ENCODE data around the gene FEZF1.
"Not testable (repeated sequence)": the region's sequence is repeated elsewhere in the genome, so short reads cannot be mapped to it uniquely, and the experiment has no call there.

FEZF1 gene

DNA sequence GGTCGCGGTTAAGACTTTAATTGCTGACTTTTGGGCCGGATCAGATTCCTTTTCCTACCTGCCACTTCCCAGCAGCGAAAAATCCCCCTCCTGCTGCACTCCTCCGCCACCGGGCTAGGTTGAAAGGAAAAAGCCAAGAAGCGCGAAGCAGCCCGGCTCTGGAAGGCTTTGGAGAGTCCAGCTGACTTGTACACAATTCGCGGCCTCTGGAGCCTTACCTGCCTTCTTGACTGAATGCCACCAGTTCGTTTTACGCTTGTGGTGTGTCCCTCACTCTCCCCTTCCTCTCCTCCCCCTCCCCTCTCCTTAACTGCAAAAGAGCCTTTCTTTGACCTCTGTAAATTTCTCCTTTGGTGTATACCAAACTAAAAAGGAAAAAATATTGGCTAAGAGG, 2.7 kb upstream of the FEZF1 start:
- DNase-seq (ENCODE audit: low read depth in 2 of 2): no peak

DNA sequence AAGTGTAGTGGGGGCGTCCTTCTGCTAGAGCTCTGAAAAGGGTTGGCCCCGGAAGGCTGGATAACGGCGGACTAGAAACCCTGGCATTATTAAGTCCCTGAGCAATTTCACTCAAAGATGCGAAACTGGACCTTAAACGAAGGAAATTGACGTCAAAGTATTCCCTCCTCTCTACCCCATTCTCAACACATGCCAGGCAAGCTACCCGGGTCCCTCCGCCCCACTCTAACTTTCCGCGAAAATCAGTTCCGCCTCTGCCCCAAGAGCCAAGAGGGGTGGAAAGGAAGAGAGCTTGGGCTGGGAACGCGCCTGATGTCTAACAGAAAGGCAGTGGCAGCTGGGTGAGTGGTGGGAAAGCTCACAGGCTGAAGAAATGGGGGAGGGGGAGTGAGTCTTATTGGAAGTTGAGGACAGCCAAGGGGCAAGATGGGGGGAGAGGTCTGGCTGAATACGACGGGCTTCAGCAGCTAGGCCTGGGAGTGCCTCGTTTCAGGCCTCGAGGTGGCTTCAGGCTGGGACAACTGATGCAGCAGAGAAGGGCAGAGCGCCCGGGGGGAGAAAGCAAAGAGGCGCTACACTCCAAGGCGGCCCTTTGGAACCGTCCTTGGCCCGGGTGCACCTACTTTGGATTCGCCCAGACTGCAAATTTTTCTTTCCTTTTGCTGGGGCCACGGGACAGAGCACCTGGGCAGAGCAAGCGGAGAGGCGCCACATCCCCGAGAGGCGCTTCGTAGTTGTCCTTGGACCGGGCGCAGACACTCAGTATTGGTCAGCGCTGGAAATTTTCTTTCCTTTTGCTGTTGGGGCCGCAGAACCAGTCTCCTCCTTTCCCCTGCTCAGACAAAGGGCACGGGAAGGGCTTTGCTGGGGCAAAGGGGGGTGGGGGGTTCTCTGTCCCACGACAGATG, 2.0 kb upstream of the FEZF1 start:
- DNase-seq (ENCODE audit: low read depth in 2 of 2): no peak

DNA sequence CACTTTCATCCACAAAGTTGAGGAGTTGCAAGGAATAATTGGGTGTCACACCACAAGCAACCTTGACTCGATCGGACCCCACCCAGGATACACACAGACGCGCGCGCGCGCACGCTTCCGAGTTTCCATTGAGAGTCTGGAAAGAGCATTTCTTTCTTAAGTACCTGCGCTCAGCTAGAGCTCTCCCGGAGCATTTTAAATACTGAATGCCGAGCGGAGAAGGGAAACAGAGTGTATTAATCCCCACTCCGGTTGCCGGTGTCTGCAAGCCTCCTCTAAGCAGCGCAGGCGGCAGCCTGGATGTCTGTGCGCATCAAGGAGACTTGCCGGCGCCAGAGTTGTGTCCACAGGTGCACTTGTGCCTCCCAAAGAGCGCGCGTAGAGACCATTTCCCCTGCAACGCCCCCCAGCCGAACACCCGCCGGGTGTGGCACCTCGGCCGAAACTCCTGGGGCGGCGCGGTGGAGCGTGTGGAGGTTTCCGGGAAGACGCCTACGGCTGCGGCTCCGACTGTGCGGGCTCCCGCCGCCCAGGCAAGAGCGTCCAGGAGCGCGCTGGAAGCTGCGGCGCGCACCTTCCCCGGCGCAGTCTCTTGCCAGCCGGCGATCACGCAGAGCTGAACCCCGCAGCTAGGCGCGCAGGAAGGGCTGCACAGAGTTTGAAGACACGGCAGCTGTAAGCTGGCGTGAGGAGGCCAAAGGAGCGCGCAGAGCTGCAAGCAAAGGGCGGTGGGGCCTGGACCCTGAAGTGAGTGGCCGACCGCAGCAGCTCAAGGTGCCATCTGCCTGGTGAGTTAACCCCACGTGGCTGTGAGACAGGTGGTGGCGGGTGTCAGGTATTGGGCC, 1.1 kb upstream of the FEZF1 start:
- no peak for DNase-seq (ENCODE audit: low read depth in 2 of 2)

DNA sequence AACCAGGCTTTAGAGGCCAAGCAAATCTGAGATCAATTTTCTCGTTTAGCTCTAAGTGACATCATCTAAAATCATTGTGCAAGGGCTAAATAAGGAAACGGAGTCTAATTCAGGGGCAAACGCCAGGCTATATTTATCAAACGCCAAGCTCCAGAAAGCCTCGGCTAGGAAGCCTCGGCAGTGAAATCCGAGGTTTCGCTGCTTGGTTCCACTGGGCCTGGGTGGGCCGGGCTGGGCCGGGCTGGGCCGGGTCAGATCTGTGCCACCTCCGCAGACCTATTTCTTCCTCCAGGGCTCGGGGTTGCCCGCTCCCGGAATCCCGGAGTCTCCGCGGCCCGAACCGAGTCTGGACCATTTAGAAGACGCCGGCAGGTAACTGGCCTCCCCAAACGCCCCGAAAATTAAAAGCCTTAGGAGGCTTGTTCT, 459 bp upstream of the FEZF1 start:
- DNase-seq (ENCODE audit: low read depth in 2 of 2): no peak

DNA sequence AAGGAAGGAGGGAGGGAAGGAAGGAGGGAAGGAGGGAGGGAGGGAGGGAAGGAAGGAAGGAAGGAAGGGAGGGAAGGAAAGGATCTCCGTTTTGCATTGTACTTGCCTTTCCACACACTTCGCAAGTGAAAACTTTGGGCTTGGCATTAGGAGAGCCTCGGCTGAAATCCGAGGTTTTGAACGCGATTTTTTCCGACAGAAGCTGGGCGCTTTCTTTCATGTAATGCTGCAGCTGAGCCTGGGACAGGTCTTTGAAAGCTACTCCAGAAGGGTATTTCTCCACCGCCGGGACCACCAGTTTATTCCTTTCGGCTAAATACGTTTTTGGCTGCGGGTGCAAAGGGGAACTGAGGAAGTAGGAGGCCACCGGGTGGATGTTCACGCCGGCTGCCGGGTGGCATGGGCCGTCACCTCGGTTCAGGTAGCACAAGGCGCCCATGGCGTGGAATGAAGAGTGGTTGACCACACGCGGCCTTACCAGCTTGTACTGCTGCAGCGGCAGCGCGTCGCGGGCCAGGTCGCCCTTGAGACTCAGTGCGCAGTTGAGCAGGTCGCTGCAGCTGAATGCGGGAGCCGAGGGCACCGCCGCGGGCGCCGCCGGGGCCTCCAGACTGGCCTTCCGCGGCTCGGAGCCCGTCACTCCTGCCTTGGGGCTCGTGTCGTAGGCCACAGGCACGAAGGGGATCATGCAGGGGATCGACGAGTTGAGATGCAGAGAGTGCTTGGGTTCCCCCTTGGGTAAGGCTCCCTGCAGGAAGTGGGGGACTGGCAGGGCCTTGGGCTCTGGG, 825 bp downstream of the FEZF1 start:
- DNase-seq (ENCODE audit: low read depth in 2 of 2): no peak

DNA sequence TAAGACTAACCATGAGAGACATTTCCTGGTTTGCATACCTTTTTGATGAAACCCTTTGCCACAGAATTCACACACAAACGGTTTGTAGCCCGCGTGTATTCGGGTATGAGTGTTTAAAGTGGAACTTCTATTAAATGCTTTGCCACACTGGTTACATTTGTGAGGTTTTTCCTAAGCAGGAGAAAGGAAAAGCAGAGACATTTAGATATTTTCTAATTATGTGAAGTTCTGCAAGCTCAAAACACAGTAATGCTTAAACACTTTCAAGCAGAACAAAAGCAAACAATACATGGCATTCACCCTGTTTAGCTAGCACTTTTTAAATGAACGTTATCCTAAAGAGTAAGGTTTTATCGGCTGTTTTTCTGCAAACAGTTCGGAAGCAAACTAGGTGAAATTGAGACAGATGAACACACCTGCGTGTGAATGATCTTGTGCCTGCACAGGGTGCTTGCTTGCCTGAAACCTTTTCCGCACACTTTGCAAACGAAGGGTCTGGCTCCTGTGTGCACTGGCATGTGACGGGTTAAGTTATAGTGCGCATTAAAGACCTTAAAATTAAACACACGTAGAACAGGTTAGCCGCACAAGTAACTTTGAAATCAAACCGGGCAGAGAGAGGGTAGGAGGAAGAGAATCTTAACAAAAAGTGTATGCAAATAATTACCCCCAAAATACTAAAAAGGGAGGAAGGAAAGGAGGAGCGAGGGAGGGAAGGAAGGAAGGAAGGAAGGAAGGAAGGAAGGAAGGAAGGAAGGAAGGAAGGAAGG, 1.6 kb downstream of the FEZF1 start:
- DNase-seq (ENCODE audit: low read depth in 2 of 2): no peak

DNA sequence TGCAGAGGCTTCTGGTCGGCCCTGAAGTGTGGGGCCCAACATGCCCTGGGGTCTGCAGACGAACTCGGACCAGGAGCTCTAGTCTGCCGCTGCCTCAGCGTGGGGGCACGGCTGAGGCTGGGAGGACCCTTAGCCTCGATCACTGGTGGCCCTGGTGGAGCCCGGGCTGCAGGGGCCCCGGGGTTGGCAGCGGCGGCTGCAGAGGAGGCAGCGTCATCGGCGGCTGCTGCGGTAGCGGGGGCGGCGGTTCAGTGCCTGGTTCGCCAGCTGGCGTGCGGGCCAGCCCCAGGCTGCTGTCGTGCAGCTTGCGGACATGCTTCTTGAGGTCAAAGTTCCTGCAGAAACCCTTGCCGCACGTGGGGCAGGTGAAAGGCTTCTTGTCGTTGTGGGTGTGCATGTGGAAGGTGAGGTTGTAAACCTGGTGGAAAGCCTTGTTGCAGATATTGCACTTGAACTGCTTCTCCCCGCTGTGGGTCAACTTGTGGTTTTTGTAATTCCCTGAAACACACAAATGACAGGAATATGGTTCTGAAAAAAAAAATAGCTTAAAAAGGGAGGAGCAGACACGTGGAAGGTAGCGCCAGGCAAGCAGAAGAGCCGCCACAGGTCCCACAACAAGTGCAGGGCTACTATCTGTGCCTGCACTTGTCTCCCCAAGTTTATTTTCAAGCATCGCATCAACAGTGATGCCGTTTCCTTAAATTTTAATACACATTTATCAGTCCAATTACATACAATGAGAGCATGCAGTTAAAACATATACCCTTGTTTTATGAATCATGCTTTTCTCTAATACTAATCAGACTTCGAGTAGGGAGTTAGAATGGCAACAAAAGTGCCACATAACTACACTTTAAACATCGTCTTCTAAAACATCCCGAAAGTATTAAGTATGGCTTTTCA, 2.4 kb downstream of the FEZF1 start:
- DNase-seq (ENCODE audit: low read depth in 2 of 2): no peak

DNA sequence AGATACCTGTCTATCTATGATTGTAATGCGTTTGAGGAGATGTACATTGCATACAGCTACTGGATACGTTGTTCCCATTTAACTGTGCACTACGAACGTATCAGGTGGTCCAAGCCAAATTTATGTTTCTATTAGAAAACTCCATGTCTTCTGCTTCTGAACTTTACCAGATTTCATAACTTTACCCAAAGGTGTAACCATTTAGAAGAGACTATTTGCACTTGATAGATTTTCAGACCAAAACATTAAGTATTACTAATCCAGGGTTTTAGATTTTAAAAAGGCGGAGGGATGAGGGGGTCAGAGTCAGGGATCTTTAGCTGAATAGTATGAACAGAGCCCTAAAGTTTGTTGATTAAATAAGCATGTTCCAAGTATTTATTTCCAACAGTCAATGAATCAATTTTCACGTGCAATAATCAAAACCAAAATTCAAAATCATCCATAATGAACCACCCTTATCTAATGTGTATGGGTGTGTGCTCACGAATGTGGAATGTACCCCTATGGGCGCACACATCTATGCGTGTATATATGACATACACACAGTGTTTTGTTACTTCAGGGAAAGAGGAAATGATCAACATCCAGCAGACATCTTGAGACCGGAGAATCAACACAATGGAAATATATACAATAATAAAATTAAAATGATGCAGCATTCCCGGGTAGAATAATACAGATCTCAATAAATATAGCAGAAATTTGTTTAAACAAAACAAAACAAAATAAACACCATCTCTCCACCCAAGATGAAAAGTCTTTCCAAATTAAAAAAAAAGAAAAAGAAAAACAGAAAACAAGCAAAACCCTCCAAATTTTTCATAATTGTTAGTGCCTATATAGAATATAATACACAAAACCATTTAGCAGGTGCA, 3.4 kb downstream of the FEZF1 start:
- DNase-seq (ENCODE audit: low read depth in 2 of 2): no peak

DNA sequence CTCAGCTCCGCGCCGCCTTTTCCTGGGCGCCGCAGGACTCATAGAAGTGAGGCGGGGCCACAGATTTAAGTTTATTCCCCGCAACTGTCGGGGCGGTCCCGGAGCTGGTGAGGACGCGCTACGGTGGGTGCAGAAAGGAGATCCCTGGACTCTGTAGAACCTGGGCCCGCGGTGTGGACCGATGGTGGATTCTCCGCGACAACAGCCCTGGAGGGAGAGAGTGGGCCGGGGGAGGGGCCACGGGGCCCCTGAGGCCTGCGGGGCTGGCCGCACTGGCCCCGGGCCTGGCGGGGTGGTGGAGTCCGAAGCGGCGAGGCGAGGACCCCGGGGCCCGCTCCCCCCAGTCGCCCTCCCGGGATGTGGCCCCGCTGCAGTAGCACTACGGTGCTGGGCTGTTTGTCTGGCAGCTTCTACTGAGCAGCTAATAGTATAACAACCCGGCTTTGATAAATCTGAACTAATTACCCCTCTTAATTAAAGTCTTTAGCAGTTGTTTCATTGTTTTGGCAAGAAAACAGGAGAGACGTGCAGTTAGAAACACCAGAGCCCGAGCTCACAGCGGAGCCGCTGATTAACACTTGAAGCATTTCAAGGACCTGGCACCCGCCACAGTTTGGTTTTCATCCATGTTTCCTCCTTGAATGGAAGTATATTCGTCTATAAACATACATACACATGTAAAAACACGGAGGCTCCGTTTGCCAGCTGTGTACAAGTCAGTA, 4.2 kb downstream of the FEZF1 start:
- DNase-seq (ENCODE audit: low read depth in 2 of 2): no peak

DNA sequence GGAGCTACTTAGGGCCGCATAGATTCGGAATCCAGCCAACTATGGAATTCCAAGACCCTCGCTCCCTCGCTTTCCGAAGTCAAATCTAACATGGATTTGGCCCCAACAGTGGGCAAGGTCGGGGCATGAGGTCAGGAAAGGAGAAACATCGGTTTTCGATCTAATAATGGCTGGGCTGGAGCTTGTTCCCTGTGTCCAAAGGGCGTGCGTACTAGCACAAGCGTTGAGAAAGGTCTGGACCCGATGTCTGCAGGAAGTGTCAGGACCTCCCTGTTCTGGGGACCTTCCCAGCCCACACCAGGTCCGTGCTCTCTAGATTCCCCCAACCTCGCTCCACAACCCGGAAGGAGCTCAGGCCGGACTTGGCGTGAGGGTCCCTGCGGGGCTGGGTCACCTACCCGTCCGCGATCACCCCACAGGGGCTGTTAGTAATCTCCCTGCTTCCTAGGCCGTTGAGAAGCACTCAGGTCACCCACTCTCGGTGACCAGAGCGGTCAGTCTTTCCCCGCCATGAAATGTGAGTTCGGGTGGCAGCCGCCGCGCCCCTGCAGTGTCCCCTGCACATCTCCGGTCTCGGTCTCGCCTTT, 4.8 kb downstream of the FEZF1 start:
- DNase-seq (ENCODE audit: low read depth in 2 of 2): no peak

DNA sequence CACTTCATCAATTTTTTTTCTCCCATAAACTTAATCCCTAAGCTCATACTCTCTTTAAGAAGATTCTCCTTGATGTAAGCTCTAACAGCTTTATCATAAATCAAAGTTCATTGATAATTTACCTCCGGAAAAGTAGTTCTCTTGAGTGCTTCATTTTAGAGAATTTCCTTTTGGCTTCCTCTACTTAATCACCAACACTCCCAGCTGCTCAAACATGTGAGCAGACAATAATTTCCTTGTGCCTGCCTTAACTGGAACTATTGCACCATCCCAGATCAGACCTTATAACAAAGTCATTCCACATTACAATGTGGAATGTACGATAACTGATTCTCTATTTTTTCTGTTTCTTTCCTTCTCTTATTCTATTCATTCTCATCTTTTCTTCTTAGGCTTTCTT, 5.9 kb downstream of the FEZF1 start:
- DNase-seq (ENCODE audit: low read depth in 2 of 2): no peak

DNA sequence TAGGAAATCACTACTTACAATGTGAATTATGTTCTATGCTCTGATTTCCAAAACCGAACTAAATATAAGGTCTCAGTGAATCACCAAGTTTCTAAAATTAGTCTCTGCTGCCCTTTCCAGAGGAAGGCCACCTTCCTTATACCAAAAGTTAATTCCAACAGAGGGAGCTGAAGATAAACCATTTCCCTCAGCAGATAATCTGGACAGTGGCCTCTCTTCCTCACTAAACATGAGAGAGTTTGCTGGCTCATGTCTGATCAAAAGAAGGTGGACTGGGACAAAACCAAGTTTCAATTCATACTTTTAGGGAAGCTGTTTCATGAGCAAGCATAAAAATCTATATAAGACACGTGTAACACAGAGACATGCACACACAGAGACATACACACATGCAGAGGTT, 6.4 kb downstream of the FEZF1 start:
- DNase-seq (ENCODE audit: low read depth in 2 of 2): no peak

DNA sequence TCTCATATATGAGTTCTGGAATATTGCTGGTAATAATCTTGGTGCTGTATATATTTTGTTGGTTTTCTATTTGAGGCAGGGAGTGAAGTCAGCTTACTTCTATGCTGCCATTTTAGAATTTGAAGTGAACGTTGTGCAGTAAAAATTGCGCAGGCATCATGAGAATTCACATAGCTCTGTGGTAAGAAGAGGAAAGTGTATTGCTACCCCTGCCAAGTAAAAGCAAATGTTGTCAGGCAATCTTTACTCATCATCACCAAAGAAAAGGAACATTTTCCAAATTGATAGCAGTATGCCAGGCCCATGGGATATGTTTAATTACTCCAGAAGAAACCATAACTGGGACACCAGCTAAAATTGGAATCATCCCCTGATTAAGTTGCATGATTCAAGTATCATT, 13.4 kb downstream of the FEZF1 start:
- no peak for DNase-seq (ENCODE audit: low read depth in 2 of 2)

DNA sequence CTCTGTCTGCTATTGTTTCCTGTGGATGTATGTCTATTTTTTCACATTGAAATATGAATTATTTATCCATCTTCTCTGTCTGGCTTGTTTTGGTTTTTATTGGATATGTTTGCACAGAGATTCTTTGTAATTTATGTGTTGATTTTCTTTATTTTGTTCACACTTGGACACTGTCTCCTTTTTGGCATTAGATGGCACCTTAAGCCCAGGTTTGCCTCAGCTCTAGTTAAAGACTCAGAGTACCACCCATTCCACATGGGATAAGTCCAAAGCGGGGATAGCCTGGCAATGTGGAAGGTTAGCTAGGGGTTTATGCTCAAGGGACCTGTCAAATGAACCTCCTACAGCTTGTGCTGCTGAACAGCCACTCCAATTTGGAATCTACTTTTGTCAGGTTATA, 14.1 kb downstream of the FEZF1 start:
- no peak for DNase-seq (ENCODE audit: low read depth in 2 of 2)

DNA sequence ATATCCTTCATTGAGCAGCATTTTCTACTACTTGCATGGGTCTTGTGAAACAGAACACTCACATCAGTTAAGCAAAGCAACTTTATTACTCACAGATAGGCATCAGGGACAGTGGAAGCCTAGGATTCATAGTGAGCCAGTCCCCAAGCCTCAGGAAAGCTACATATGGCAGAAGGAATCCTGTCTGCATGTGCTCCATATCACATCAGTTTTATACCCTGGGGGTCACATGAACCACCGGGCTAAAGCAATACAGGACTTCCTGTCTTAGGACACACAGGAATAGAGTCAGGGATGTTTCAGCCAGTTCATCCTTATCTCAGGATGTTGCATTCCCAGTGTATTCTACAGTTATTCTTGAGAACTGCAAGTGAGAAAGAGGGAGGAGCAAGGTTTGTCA, 15.1 kb downstream of the FEZF1 start:
- DNase-seq (ENCODE audit: low read depth in 2 of 2): no peak

DNA sequence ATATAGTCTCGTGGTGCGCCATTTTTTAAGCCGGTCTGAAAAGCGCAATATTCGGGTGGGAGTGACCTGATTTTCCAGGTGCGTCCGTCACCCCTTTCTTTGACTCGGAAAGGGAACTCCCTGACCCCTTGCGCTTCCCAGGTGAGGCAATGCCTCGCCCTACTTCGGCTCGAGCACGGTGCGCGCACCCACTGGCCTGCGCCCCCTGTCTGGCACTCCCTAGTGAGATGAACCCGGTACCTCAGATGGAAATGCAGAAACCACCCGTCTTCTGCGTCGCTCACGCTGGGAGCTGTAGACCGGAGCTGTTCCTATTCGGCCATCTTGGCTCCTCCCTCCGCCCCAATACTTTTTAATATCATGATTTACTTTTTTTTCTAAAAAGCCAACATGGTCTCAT, 19.9 kb downstream of the FEZF1 start:
- not testable (repeated sequence) for DNase-seq (ENCODE audit: low read depth in 2 of 2)

DNA sequence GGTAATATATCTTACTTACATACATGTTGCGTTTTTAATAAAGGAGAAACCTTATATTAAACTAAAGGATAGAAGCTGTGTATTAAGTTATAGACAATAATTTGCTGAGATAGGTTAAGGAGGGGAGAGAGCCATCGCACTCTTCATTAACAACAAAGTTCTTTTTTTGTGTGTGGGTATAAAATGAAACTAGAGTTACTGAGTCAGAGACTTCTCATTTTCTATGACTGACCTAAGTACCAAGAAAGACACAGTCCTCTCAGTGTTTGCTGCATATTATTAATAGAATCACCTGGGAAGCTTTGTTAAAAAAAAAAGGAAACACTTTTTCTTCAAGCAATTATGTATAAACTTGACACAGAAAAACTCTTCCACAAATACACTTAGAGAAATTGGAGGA, 31.4 kb downstream of the FEZF1 start:
- DNase-seq (ENCODE audit: low read depth in 2 of 2): no peak

DNA sequence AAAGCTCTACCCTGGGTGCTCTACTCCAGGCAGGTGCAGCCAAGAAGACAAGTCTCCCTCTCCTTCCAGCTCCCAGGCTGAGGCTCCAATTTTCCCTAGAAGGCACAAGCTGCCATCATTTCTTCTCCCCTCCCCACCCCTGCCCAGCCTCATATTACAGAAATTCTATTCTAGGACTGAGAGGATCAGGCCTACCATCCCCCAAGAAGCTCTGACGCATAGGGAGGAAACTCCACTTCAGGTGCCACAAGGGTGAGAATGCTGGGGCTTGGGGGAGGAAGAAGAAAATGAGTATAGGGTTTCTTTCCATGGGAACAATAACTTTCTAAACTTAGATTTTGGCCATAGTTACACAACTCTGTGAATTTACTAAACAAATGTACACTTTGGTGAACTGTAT, 35.3 kb downstream of the FEZF1 start:
- DNase-seq (ENCODE audit: low read depth in 2 of 2): no peak

Data from stimulated activated CD4-positive, alpha-beta T cell treated with anti-CD3 and anti-CD28 coated beads, Interleukin-4, amount 100 ng/mL, for 48 hours (primary cell).